Fibroblast of villous mesenchyme (primary cell): ENCODE data around the gene DCBLD1. TPM values are rescaled to one million over a fixed set of nuclear protein-coding genes. Genes with fewer than 3 reads are reported as not detected.

Source experiments
- DNase-seq: peaks from one replicate; pipeline ENCODE4 v3.0.0-alpha.2; 2010; ENCODE audit warnings: low read depth
- H3K4me3 ChIP-seq: 2 replicates; pipeline ENCODE4 v1.5.1; 2011; ENCODE audit warnings: low read depth, mild to moderate bottlenecking, low read length
- CTCF ChIP-seq: IDR thresholded peaks from 2 replicates; pipeline ENCODE4 v1.5.1; 2012; ENCODE audit warnings: low read depth, mild to moderate bottlenecking, low read length; ENCODE audit not compliant: insufficient read depth
- total RNA-seq: library from RNA; depleted of rRNA; stranded (reverse); fragments of >200 nt; gene quantifications from 2 replicates; pipeline ENCODE4 v1.2.3, GENCODE V29; 2012

DCBLD1 gene
- total RNA-seq, 1 donor: 69.1 TPM

DNA sequence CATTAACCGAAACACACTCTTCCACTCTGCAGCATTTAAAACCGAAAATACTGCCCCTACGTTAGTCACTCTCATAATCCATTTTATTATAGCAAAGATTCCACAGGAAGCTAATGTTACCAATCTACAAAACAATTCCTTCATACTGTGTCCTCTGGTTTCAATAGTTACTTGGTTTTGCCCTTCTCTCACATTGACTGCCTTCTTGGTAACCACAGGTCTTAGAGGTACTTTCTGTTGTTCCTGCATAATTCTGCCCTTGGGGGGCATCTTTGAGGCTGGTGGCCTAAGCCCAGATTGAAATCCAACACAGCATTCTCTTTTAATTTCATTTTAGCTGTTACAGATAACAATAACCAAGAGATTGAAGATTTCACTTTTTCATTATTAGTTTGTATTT, 9.8 kb upstream of the DCBLD1 start:
- H3K4me3 ChIP-seq: no peak overlapping the region
- DNase-seq: no peak
- no peak for TF ChIP-seq CTCF

DNA sequence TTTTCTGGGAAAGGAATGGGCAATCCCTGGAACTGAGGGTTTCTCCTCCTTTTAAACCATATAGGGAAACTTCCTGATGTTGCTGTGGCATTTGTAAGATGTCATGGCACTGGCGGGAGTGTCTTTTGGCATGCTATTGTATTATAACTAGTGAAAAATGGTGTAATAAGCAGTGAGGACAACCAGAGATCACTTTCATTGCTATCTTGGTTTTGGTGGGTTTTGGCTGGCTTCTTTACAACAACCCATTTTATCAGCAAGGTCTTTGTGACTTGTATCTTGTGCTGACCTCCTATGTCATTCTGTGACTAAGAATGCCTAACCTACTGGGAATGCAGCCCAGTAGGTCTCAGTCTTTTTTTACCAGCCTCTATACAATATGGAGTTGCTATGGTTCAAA, 9.1 kb upstream of the DCBLD1 start:
- no peak for DNase-seq
- no peak for TF ChIP-seq CTCF
- H3K4me3 ChIP-seq: no peak overlapping the region

GRCh38 chr6:117477988-117478852, 4.3 kb upstream of the DCBLD1 start:
- no peak for DNase-seq
- TF ChIP-seq CTCF: peak; percentile 35
- no peak overlapping the region for H3K4me3 ChIP-seq

GRCh38 chr6:117478853-117479231, 3.6 kb upstream of the DCBLD1 start:
- no peak for DNase-seq
- H3K4me3 ChIP-seq: no peak overlapping the region
- TF ChIP-seq CTCF: no peak

- no peak for TF ChIP-seq CTCF
- no peak overlapping the region for H3K4me3 ChIP-seq
- no peak for DNase-seq
Observed at GRCh38 chr6:117480651-117481050, 1.8 kb upstream of the DCBLD1 start.

GRCh38 chr6:117481278-117481925, 1.1 kb upstream of the DCBLD1 start:
- no peak for TF ChIP-seq CTCF
- DNase-seq: no peak
- H3K4me3 ChIP-seq: no peak overlapping the region

DNA sequence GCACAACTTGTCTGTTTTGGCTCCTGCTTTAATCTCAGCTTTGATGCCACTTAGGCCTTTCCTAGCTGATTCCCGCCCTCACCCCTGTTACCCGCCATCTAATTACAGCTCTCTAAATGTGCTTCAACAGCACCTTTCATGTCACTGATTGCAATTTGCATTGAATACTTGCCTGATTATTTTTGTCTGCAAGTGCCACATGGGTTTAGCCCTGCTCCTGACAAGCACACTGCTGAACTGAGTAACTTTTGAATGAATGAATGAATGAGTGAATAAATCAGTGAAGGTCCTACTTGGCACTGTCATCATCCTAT, 591 bp upstream of the DCBLD1 start:
- peak overlapping the region; percentile 75 for H3K4me3 ChIP-seq
- DNase-seq: no peak
- TF ChIP-seq CTCF: no peak
